HCT116 (cell line): ENCODE results near the gene APLF. TPM values are rescaled to one million over a fixed set of nuclear protein-coding genes. Genes with fewer than 3 reads are reported as not detected.

Experiments used
- ATAC-seq: fragments of 200-7000 bp; cut with Tn5 transposase; 2 replicates; pipeline ENCODE4 v1.9.1; 2020; ENCODE audit warnings: mild to moderate bottlenecking, moderate library complexity
- BruUV-seq: library from RNA; stranded (reverse); fragments of 400-500 nt; replicated peaks from 2 replicates; lab custom pipeline; 2021; lab: Mats Ljungman, UMichigan
- CTCF ChIA-PET: fragments of 300-600 bp; sonication (Branson Sonifier 250); formaldehyde crosslinking; loops from one replicate; lab custom pipeline; 2021; ENCODE audit warnings: antibody characterized with exemption; lab: Charles Lee
- POLR2A ChIA-PET: fragments of 300-600, 350-600 bp; sonication (Branson Sonifier 250); formaldehyde crosslinking; loops from one replicate; lab custom pipeline; 2021; ENCODE audit warnings: antibody characterized with exemption; lab: Charles Lee
- RAD21 ChIA-PET, 2 experiments: fragments of 300-600 bp; sonication (Branson Sonifier 250); formaldehyde crosslinking; loops; one replicate each; lab custom pipeline; 2023; ENCODE audit warnings: low total read pairs in 2 of 2; ENCODE audit not compliant: uncharacterized antibody in 2 of 2, unreplicated experiment in 2 of 2, low non-redundant PET in 1 of 2; lab: Charles Lee
- DNase-seq: peaks from one replicate; pipeline ENCODE4 v3.0.0-alpha.2; 2010; ENCODE audit warnings: low read depth, low spot score
- H2AFZ ChIP-seq: fragments of 200-600 bp; shearing (Covaris generic), sonication (generic); 2 replicates; pipeline ENCODE4 v1.6.1; 2017; ENCODE audit warnings: low read depth, mixed run types, mixed read lengths, antibody characterized with exemption, low read length; ENCODE audit not compliant: poor library complexity, severe bottlenecking
- H3K27ac ChIP-seq: 2 replicates; pipeline ENCODE4 v1.5.1; 2012; ENCODE audit warnings: low read depth, low read length
- H3K27me3 ChIP-seq: fragments of 200-600 bp; sonication (generic); 2 replicates; pipeline ENCODE4 v1.6.1; 2016; ENCODE audit warnings: mixed run types, low read length, mixed read lengths; ENCODE audit not compliant: insufficient read depth
- H3K36me3 ChIP-seq, 2 experiments: fragments of 200-500 bp in 1 of 2; fragments of 200-600 bp in 1 of 2; sonication (Bioruptor generic) in 1 of 2; sonication (generic) in 1 of 2; 2 replicates each; pipeline versions ENCODE4 v1.5.1 to v1.6.1; 2014 to 2016; ENCODE audit warnings: low read length in 2 of 2, inconsistent platforms in 1 of 2, mixed read lengths in 1 of 2, mixed run types in 1 of 2; ENCODE audit not compliant: insufficient read depth in 2 of 2, control insufficient read depth in 1 of 2
- H3K4me1 ChIP-seq, 2 experiments: fragments of 200-600 bp in 1 of 2; sonication (generic) in 1 of 2; 2 replicates each; pipeline versions ENCODE4 v1.5.1 to v1.6.1; 2012 to 2017; ENCODE audit warnings: low read length in 2 of 2, inconsistent platforms in 1 of 2, mild to moderate bottlenecking in 1 of 2, mixed read lengths in 1 of 2, mixed run types in 1 of 2, moderate library complexity in 1 of 2; ENCODE audit not compliant: insufficient read depth in 2 of 2, control insufficient read depth in 1 of 2
- H3K4me2 ChIP-seq: fragments of 200-600 bp; sonication (generic); 2 replicates; pipeline ENCODE4 v1.6.1; 2017; ENCODE audit warnings: mixed run types, low read length, mixed read lengths
- H3K4me3 ChIP-seq, 2 experiments: fragments of 200-600 bp in 1 of 2; sonication (generic) in 1 of 2; replicated peaks in 1 of 2; 2 replicates each; pipeline ENCODE4 v1.5.1; 2011 to 2016; ENCODE audit warnings: low read length in 2 of 2, control low read depth in 1 of 2, low read depth in 1 of 2, mild to moderate bottlenecking in 1 of 2, mixed read lengths in 1 of 2, mixed run types in 1 of 2
- H3K79me2 ChIP-seq: fragments of 200-600 bp; sonication (generic); 2 replicates; pipeline ENCODE4 v1.6.1; 2017; ENCODE audit warnings: mild to moderate bottlenecking, mixed run types, low read length, moderate library complexity, mixed read lengths; ENCODE audit not compliant: insufficient read depth
- H3K9ac ChIP-seq: fragments of 200-600 bp; sonication (generic); 2 replicates; pipeline ENCODE4 v1.6.1; 2016; ENCODE audit warnings: low read length, mixed read lengths
- H3K9me2 ChIP-seq: fragments of 200-600 bp; sonication (generic), shearing (Covaris generic); 2 replicates; pipeline ENCODE4 v1.6.1; 2017; ENCODE audit warnings: mixed run types, mild to moderate bottlenecking, moderate library complexity; ENCODE audit not compliant: insufficient read depth
- H3K9me3 ChIP-seq, 2 experiments: fragments of 200-500 bp in 1 of 2; fragments of 200-600 bp in 1 of 2; sonication (Bioruptor generic) in 1 of 2; sonication (generic) in 1 of 2; 2 replicates each; pipeline ENCODE4 v1.6.1; 2014 to 2017; ENCODE audit warnings: low read length in 2 of 2, mixed read lengths in 2 of 2, inconsistent platforms in 1 of 2, low read depth in 1 of 2, mild to moderate bottlenecking in 1 of 2, mixed run types in 1 of 2, moderate library complexity in 1 of 2; ENCODE audit not compliant: control insufficient read depth in 1 of 2, insufficient read depth in 1 of 2
- H4K20me1 ChIP-seq: fragments of 200-600 bp; sonication (generic), shearing (Covaris generic); 2 replicates; pipeline ENCODE4 v1.6.1; 2017; ENCODE audit warnings: mixed run types, mild to moderate bottlenecking, moderate library complexity; ENCODE audit not compliant: insufficient read depth
- CBX3 ChIP-seq: IDR thresholded peaks from 2 replicates; pipeline ENCODE4 v1.6.1; 2012; ENCODE audit warnings: low read depth
- EGR1 ChIP-seq: IDR thresholded peaks from 2 replicates; pipeline ENCODE4 v1.6.1; 2012; ENCODE audit warnings: low read depth
- ELF1 ChIP-seq: IDR thresholded peaks from 2 replicates; pipeline ENCODE4 v1.6.1; 2012; ENCODE audit warnings: low read depth, borderline replicate concordance
- EZH2 ChIP-seq: fragments of 200-600 bp; sonication (generic); IDR thresholded peaks from 2 replicates; pipeline ENCODE4 v1.6.1; 2017; ENCODE audit warnings: antibody characterized with exemption, mixed run types
- EZH2phosphoT487 ChIP-seq: fragments of 200-600 bp; IDR thresholded peaks from 2 replicates; pipeline ENCODE4 v1.6.1; 2018; ENCODE audit warnings: antibody characterized with exemption, borderline replicate concordance
- FOSL1 ChIP-seq: IDR thresholded peaks from 2 replicates; pipeline ENCODE4 v1.6.1; 2012; ENCODE audit warnings: low read depth
- POLR2A ChIP-seq: IDR thresholded peaks from 2 replicates; pipeline ENCODE4 v1.7.0; 2011; ENCODE audit warnings: borderline replicate concordance; ENCODE audit not compliant: insufficient read depth, insufficient read length; ENCODE audit errors: extremely low read depth
- POLR2AphosphoS5 ChIP-seq: IDR thresholded peaks from 2 replicates; pipeline ENCODE4 v1.6.1; 2011; ENCODE audit warnings: mild to moderate bottlenecking, low read depth, low read length, moderate library complexity
- SRF ChIP-seq: IDR thresholded peaks from 2 replicates; pipeline ENCODE4 v1.6.1; 2012; ENCODE audit warnings: low read depth
- TCF7L2 ChIP-seq: IDR thresholded peaks from 2 replicates; pipeline ENCODE4 v1.7.0; 2011; ENCODE audit warnings: borderline replicate concordance, inconsistent platforms; ENCODE audit not compliant: insufficient read depth, insufficient read length; ENCODE audit errors: extremely low read depth
- ZFX ChIP-seq: fragments of 450-650 bp; IDR thresholded peaks from 2 replicates; pipeline ENCODE4 v1.6.1; 2017
- ZNF274 ChIP-seq: fragments of 200-500 bp; sonication (Bioruptor generic); IDR thresholded peaks from 2 replicates; pipeline ENCODE4 v1.6.1; 2014; ENCODE audit warnings: mild to moderate bottlenecking, low read depth, low read length, inconsistent platforms
- intact Hi-C: fragments of 100-400 bp; cut with micrococcal nuclease; formaldehyde crosslinking; loops from 2 replicates; pipeline ENCODE4 v1.10.0; 2022
- total RNA-seq: library from RNA; stranded (reverse); gene quantifications from one replicate; pipeline ENCODE4 v1.2.1, GENCODE V29; 2021; ENCODE audit not compliant: unreplicated experiment
- TF ChIP-seq, protein P1 (sequence below): IDR thresholded peaks from 2 replicates; pipeline ENCODE4 v1.6.1; 2011; ENCODE audit warnings: mild to moderate bottlenecking, low read length, moderate library complexity; ENCODE audit not compliant: insufficient replicate concordance; ENCODE audit errors: extremely low read depth
- TF ChIP-seq, protein P2 (sequence below): IDR thresholded peaks from 2 replicates; pipeline ENCODE4 v1.6.1; 2012; ENCODE audit warnings: low read depth
- TF ChIP-seq, protein P3 (sequence below): IDR thresholded peaks from 2 replicates; pipeline ENCODE4 v1.6.1; 2012
- TF ChIP-seq, protein P4 (sequence below): IDR thresholded peaks from 2 replicates; pipeline ENCODE4 v1.6.1; 2012

The APLF gene
- total RNA-seq, 1 experiment from 2014 or later: 1.6 TPM

DNA sequence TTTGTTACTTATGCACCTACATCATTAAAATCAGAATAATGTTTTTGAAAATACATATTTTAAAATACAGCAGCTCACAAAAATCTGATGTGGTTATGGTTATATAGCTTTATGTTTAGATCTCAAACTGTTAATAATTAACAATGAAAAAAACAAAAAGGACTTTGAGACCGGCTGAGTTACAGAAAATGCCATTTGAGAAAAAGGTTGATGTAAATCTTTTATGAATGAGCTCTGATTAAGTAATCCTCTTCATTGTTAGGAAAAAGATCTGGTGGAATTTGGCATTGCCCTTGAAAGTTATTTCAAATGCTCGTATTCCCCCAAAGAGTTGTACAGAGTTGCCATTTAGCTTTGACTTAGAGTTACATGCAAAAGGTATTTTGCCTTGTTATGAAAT lies 93.2 kb downstream of the APLF start:
- H4K20me1 ChIP-seq: no peaks in the 10 kb centered on the region
- RAD21 ChIA-PET: no interaction called here
- H3K4me1 ChIP-seq: no peaks in the 10 kb centered on the region
- H3K4me2 ChIP-seq: no peak overlapping the region
- H3K79me2 ChIP-seq: no peaks in the 10 kb centered on the region
- no peak for DNase-seq
- POLR2A ChIA-PET: no interaction called here
- no peak for ATAC-seq
- CTCF ChIA-PET: interaction anchor here (1.0 kb wide), 1 partner anchor 35 kb away, joined by 3 read pairs; no protein-coding TSS in a partner anchor
- H3K9me2 ChIP-seq: no peaks in the 10 kb centered on the region
- no peaks in the 10 kb centered on the region for H3K9me3 ChIP-seq
- no peaks in the 10 kb centered on the region for H3K36me3 ChIP-seq
- no peaks in the 10 kb centered on the region for H3K27me3 ChIP-seq
- H3K9ac ChIP-seq: no peak overlapping the region
- intact Hi-C loops: no loop called here
- H3K4me3 ChIP-seq: no peak overlapping the region
- no peak overlapping the region for H2AFZ ChIP-seq
- TF ChIP-seq POLR2AphosphoS5: no peak
- TF ChIP-seq EZH2: no peak
- no peak for TF ChIP-seq ZNF274
- no peak for TF ChIP-seq ELF1
- TF ChIP-seq TCF7L2: no peak
- no peak for TF ChIP-seq FOSL1
- TF ChIP-seq, protein P1, sequence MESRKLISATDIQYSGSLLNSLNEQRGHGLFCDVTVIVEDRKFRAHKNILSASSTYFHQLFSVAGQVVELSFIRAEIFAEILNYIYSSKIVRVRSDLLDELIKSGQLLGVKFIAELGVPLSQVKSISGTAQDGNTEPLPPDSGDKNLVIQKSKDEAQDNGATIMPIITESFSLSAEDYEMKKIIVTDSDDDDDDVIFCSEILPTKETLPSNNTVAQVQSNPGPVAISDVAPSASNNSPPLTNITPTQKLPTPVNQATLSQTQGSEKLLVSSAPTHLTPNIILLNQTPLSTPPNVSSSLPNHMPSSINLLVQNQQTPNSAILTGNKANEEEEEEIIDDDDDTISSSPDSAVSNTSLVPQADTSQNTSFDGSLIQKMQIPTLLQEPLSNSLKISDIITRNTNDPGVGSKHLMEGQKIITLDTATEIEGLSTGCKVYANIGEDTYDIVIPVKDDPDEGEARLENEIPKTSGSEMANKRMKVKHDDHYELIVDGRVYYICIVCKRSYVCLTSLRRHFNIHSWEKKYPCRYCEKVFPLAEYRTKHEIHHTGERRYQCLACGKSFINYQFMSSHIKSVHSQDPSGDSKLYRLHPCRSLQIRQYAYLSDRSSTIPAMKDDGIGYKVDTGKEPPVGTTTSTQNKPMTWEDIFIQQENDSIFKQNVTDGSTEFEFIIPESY: no peak
- no peak for TF ChIP-seq SRF
- TF ChIP-seq, protein P2, sequence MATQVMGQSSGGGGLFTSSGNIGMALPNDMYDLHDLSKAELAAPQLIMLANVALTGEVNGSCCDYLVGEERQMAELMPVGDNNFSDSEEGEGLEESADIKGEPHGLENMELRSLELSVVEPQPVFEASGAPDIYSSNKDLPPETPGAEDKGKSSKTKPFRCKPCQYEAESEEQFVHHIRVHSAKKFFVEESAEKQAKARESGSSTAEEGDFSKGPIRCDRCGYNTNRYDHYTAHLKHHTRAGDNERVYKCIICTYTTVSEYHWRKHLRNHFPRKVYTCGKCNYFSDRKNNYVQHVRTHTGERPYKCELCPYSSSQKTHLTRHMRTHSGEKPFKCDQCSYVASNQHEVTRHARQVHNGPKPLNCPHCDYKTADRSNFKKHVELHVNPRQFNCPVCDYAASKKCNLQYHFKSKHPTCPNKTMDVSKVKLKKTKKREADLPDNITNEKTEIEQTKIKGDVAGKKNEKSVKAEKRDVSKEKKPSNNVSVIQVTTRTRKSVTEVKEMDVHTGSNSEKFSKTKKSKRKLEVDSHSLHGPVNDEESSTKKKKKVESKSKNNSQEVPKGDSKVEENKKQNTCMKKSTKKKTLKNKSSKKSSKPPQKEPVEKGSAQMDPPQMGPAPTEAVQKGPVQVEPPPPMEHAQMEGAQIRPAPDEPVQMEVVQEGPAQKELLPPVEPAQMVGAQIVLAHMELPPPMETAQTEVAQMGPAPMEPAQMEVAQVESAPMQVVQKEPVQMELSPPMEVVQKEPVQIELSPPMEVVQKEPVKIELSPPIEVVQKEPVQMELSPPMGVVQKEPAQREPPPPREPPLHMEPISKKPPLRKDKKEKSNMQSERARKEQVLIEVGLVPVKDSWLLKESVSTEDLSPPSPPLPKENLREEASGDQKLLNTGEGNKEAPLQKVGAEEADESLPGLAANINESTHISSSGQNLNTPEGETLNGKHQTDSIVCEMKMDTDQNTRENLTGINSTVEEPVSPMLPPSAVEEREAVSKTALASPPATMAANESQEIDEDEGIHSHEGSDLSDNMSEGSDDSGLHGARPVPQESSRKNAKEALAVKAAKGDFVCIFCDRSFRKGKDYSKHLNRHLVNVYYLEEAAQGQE: no peak
- TF ChIP-seq, protein P3, sequence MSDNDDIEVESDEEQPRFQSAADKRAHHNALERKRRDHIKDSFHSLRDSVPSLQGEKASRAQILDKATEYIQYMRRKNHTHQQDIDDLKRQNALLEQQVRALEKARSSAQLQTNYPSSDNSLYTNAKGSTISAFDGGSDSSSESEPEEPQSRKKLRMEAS: no peak
- no peak for TF ChIP-seq POLR2A
- no peak for TF ChIP-seq EGR1
- no peak for TF ChIP-seq CBX3
- TF ChIP-seq ZFX: no peak
- TF ChIP-seq, protein P4, sequence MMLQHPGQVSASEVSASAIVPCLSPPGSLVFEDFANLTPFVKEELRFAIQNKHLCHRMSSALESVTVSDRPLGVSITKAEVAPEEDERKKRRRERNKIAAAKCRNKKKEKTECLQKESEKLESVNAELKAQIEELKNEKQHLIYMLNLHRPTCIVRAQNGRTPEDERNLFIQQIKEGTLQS: no peak
- TF ChIP-seq EZH2phosphoT487: no peak
- TF ChIP-seq, all 23 proteins: peak for 0
- BruUV-seq: no TSS peak
- no peak overlapping the region for H3K27ac ChIP-seq
